Neuronal stem cell (in vitro differentiated cells): ENCODE results near the gene ARID4B.

Source experiments
- DNase-seq: peaks from one replicate; pipeline ENCODE4 v3.0.0-alpha.2; 2013; ENCODE audit warnings: low spot score
- H2AFZ ChIP-seq: one replicate; pipeline ENCODE4 v1.6.1; 2013; ENCODE audit warnings: mild to moderate bottlenecking, low read length, inconsistent platforms
- H2AK5ac ChIP-seq: 2 replicates; pipeline ENCODE4 v1.6.1; 2013; ENCODE audit warnings: low read depth, mild to moderate bottlenecking, inconsistent platforms, low read length, moderate library complexity, mixed read lengths
- H2BK120ac ChIP-seq: 2 replicates; pipeline ENCODE4 v1.6.1; 2013; ENCODE audit warnings: low read depth, mild to moderate bottlenecking, inconsistent platforms, low read length, moderate library complexity, mixed read lengths
- H2BK12ac ChIP-seq: one replicate; pipeline ENCODE4 v1.6.1; 2013; ENCODE audit warnings: low read length, inconsistent platforms
- H2BK15ac ChIP-seq: 2 replicates; pipeline ENCODE4 v1.6.1; 2013; ENCODE audit warnings: mild to moderate bottlenecking, low read length, inconsistent platforms, mixed read lengths
- H2BK5ac ChIP-seq: one replicate; pipeline ENCODE4 v1.6.1; 2013; ENCODE audit warnings: inconsistent platforms, mild to moderate bottlenecking, low read length, moderate library complexity
- H3K14ac ChIP-seq: one replicate; pipeline ENCODE4 v1.6.1; 2013; ENCODE audit warnings: low read length, inconsistent platforms
- H3K18ac ChIP-seq: 2 replicates; pipeline ENCODE4 v1.6.1; 2013; ENCODE audit warnings: low read length, inconsistent platforms
- H3K23ac ChIP-seq: 2 replicates; pipeline ENCODE4 v1.6.1; 2013; ENCODE audit warnings: low read depth, mild to moderate bottlenecking, mixed read lengths, low read length, inconsistent platforms; ENCODE audit not compliant: poor library complexity
- H3K27ac ChIP-seq: replicated peaks from 3 replicates; pipeline ENCODE4 v1.5.1; 2013; ENCODE audit warnings: low read length, inconsistent platforms
- H3K27me3 ChIP-seq, 3 experiments: 2 replicates each; pipeline ENCODE4 v1.6.1; 2013; ENCODE audit warnings: low read length in 3 of 3, mild to moderate bottlenecking in 2 of 3, inconsistent platforms in 1 of 3, low read depth in 1 of 3, mixed read lengths in 1 of 3, moderate library complexity in 1 of 3; ENCODE audit not compliant: control insufficient read depth in 3 of 3, insufficient read depth in 3 of 3
- H3K36me3 ChIP-seq, 2 donors: replicated peaks in 1 of 2; 2 replicates each; pipeline ENCODE4 v1.6.1; 2013; ENCODE audit warnings: low read length in 2 of 2; ENCODE audit not compliant: control insufficient read depth in 2 of 2, insufficient read depth in 2 of 2
- H3K4ac ChIP-seq: 2 replicates; pipeline ENCODE4 v1.6.1; 2013; ENCODE audit warnings: inconsistent platforms, mild to moderate bottlenecking, low read length, moderate library complexity
- H3K4me1 ChIP-seq, 2 donors: 1 replicate in 1 of 2; 2 replicates in 1 of 2; pipeline ENCODE4 v1.6.1; 2013; ENCODE audit warnings: low read length in 2 of 2, low read depth in 1 of 2; ENCODE audit not compliant: control insufficient read depth in 2 of 2, insufficient read depth in 1 of 2
- H3K4me2 ChIP-seq: one replicate; pipeline ENCODE4 v1.6.1; 2013; ENCODE audit warnings: mild to moderate bottlenecking, low read length, inconsistent platforms; ENCODE audit not compliant: insufficient read depth, poor library complexity, severe bottlenecking
- H3K4me3 ChIP-seq, 2 donors: 2 replicates each; pipeline ENCODE4 v1.5.1; 2013; ENCODE audit warnings: low read length in 2 of 2, mild to moderate bottlenecking in 2 of 2, inconsistent platforms in 1 of 2, moderate library complexity in 1 of 2
- H3K79me1 ChIP-seq: one replicate; pipeline ENCODE4 v1.6.1; 2013; ENCODE audit warnings: low read depth, mild to moderate bottlenecking, inconsistent platforms, low read length, moderate library complexity
- H3K9ac ChIP-seq: one replicate; pipeline ENCODE4 v1.6.1; 2013; ENCODE audit warnings: mild to moderate bottlenecking, low read depth, low read length, inconsistent platforms; ENCODE audit not compliant: poor library complexity
- H3K9me3 ChIP-seq, 2 donors: replicated peaks in 1 of 2; 2 replicates each; pipeline versions ENCODE3 to v1.6.1; 2013; ENCODE audit warnings: low read length in 2 of 2, mild to moderate bottlenecking in 2 of 2, inconsistent platforms in 1 of 2, low read depth in 1 of 2, mixed read lengths in 1 of 2, moderate library complexity in 1 of 2; ENCODE audit not compliant: control insufficient read depth in 2 of 2, insufficient read depth in 1 of 2
- H4K8ac ChIP-seq: one replicate; pipeline ENCODE4 v1.6.1; 2013; ENCODE audit warnings: low read depth, mild to moderate bottlenecking, inconsistent platforms, low read length, moderate library complexity
- H4K91ac ChIP-seq: one replicate; pipeline ENCODE4 v1.6.1; 2013; ENCODE audit warnings: low read length, low read depth, mild to moderate bottlenecking, inconsistent platforms; ENCODE audit not compliant: poor library complexity
- WGBS, 2 donors: extraction: QIAGEN DNeasy Blood & Tissue Kit; methylation state at CpG; one replicate each; pipeline ENCODE4 v1.1.7; 2013; ENCODE audit warnings: missing lambda C conversion rate in 2 of 2, mixed read lengths in 1 of 2; ENCODE audit not compliant: insufficient read length in 2 of 2, insufficient replicate concordance in 1 of 2; ENCODE audit errors: extremely low coverage in 2 of 2; 5-methylcytosine and 5-hydroxymethylcytosine counted together

Gene ARID4B

GRCh38 chr1:235127203-235127602, 200.8 kb downstream of the ARID4B start:
- H2AK5ac ChIP-seq = no peak overlapping the region
- no peak overlapping the region for H3K18ac ChIP-seq
- no peak overlapping the region for H4K8ac ChIP-seq
- DNase-seq = no peak
- H3K4me1 ChIP-seq = peaks cover 0 to 8% of the 10 kb centered on the region in 2 donors
- H3K4me2 ChIP-seq = peak overlapping the region; percentile 20
- H3K9ac ChIP-seq = no peak overlapping the region
- peaks cover 0 to 2% of the 10 kb centered on the region in 2 donors for H3K9me3 ChIP-seq
- H3K23ac ChIP-seq = no peak overlapping the region
- no peak overlapping the region for H3K4ac ChIP-seq
- H2BK120ac ChIP-seq = no peak overlapping the region
- H2BK15ac ChIP-seq = no peak overlapping the region
- no peak overlapping the region for H4K91ac ChIP-seq
- H2AFZ ChIP-seq = no peak overlapping the region
- no peak overlapping the region for H2BK12ac ChIP-seq
- no CpG with 5 or more reads among the region's 4 CpGs for WGBS, 2 donors
- H3K4me3 ChIP-seq = peak overlapping the region in 1 of 2 donors; percentile 80
- H2BK5ac ChIP-seq = no peak overlapping the region
- H3K27me3 ChIP-seq = no peaks in the 10 kb centered on the region
- no peak overlapping the region for H3K14ac ChIP-seq
- H3K79me1 ChIP-seq = peaks cover 4% of the 10 kb centered on the region
- H3K27ac ChIP-seq = no peak overlapping the region
- H3K36me3 ChIP-seq = peaks cover 5 to 60% of the 10 kb centered on the region in 2 donors

GRCh38 chr1:235124665-235125064, 203.3 kb downstream of the ARID4B start:
- Histone ChIP-seq H3K14ac (no peak overlapping the region), H3K79me1 (peaks cover 4% of the 10 kb centered on the region), H3K36me3 (peaks cover 8 to 72% of the 10 kb centered on the region in 2 donors), H2AFZ (no peak overlapping the region), H2BK15ac (no peak overlapping the region), H3K9me3 (peaks cover 0 to 2% of the 10 kb centered on the region in 2 donors), H3K27me3 (no peaks in the 10 kb centered on the region), H3K9ac (no peak overlapping the region), H3K23ac (no peak overlapping the region), H4K8ac (no peak overlapping the region), H3K4me1 (peaks cover 0 to 8% of the 10 kb centered on the region in 2 donors), H2AK5ac (no peak overlapping the region), H2BK120ac (no peak overlapping the region), H3K27ac (no peak overlapping the region), H4K91ac (no peak overlapping the region), H3K4ac (no peak overlapping the region), H3K4me2 (no peak overlapping the region), H2BK12ac (no peak overlapping the region), H3K4me3 (no peak overlapping the region), H3K18ac (no peak overlapping the region), H2BK5ac (no peak overlapping the region)
- no peak for DNase-seq
- no CpG with 5 or more reads among the region's 1 CpG for WGBS, 2 donors

GRCh38 chr1:235124111-235124510, 203.9 kb downstream of the ARID4B start:
- no peak overlapping the region for H4K8ac ChIP-seq
- H2BK5ac ChIP-seq = no peak overlapping the region
- H3K27me3 ChIP-seq = no peaks in the 10 kb centered on the region
- H3K36me3 ChIP-seq = peaks cover 8 to 77% of the 10 kb centered on the region in 2 donors
- peaks cover 0 to 8% of the 10 kb centered on the region in 2 donors for H3K4me1 ChIP-seq
- DNase-seq = no peak
- H2BK12ac ChIP-seq = no peak overlapping the region
- H2AK5ac ChIP-seq = no peak overlapping the region
- H3K23ac ChIP-seq = no peak overlapping the region
- no peak overlapping the region for H4K91ac ChIP-seq
- no peak overlapping the region for H3K4me3 ChIP-seq
- no peak overlapping the region for H3K27ac ChIP-seq
- no peak overlapping the region for H3K18ac ChIP-seq
- peaks cover 4% of the 10 kb centered on the region for H3K79me1 ChIP-seq
- H2BK120ac ChIP-seq = no peak overlapping the region
- no peak overlapping the region for H2BK15ac ChIP-seq
- no peak overlapping the region for H3K4ac ChIP-seq
- no peak overlapping the region for H3K9ac ChIP-seq
- no peak overlapping the region for H2AFZ ChIP-seq
- no CpG with 5 or more reads among the region's 9 CpGs for WGBS, 2 donors
- no peak overlapping the region for H3K4me2 ChIP-seq
- H3K9me3 ChIP-seq = peaks cover 0 to 2% of the 10 kb centered on the region in 2 donors
- no peak overlapping the region for H3K14ac ChIP-seq

- no CpG with 5 or more reads among the region's 1 CpG for WGBS, 2 donors
These were observed 205.6 kb downstream of the ARID4B start for GRCh38 chr1:235122348-235122747.

More at GRCh38 chr1:235122348-235122747, 205.6 kb downstream of the ARID4B start:
- no peak overlapping the region for H3K27ac ChIP-seq
- H3K23ac ChIP-seq = no peak overlapping the region
- DNase-seq = no peak
- H3K27me3 ChIP-seq = no peaks in the 10 kb centered on the region
- H3K18ac ChIP-seq = no peak overlapping the region
- no peak overlapping the region for H4K8ac ChIP-seq
- no peak overlapping the region for H4K91ac ChIP-seq
- H3K4me1 ChIP-seq = peaks cover 0 to 5% of the 10 kb centered on the region in 2 donors
- H2AFZ ChIP-seq = no peak overlapping the region
- H2BK120ac ChIP-seq = no peak overlapping the region
- H3K79me1 ChIP-seq = no peaks in the 10 kb centered on the region
- H2AK5ac ChIP-seq = no peak overlapping the region
- H3K4me2 ChIP-seq = no peak overlapping the region
- no peak overlapping the region for H3K4ac ChIP-seq
- no peak overlapping the region for H2BK5ac ChIP-seq
- no peak overlapping the region for H3K14ac ChIP-seq
- no peak overlapping the region for H3K9ac ChIP-seq
- no peak overlapping the region for H3K4me3 ChIP-seq
- H2BK15ac ChIP-seq = no peak overlapping the region
- peaks cover 0 to 2% of the 10 kb centered on the region in 2 donors for H3K9me3 ChIP-seq
- H2BK12ac ChIP-seq = no peak overlapping the region
- peaks cover 20 to 94% of the 10 kb centered on the region in 2 donors for H3K36me3 ChIP-seq
